ENCODE measurements around the gene CDH16.

The CDH16 gene

DNA sequence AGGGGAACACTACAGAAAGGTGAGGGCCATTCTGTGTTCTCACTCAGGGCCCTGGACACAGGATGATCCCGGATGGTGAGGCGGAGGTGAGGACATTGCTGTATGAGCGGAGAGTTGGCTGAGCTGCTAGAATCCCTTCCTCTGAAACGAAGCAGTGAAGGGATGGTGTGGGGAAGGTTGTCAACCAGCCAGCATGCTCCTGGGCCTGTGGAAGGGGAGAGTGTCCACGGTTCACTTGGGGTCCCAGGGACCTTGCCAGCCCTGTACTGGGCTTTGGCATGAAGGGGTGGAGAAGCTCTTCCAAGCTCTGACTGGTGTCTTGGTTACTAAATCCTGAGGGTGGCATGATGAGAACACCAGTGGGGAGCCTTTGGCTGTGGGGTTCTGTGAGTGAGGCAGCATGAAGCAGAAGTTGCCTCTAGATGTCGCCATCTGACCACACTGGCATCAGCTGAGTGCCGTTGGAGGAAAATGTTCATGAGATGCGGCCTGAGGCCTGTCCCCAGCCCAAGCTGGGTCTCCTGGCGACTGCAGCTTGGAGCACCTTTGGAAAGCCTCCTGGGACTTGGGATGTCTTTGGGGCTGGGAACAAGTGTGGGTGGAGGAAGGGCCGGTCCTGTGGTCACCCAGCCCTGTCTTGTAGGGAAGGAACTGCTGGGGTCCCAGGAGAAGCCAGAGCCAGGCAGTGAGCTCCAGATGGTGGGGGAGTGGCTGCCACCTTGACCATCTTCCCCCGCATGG, 23.6 kb downstream of the CDH16 start:
- H3K4me3 ChIP-seq (ENCODE audit: low read depth, low read length), result no peak overlapping the region
- DNase-seq (ENCODE audit: low read depth), result peak; percentile 78
- TF ChIP-seq, protein P1, sequence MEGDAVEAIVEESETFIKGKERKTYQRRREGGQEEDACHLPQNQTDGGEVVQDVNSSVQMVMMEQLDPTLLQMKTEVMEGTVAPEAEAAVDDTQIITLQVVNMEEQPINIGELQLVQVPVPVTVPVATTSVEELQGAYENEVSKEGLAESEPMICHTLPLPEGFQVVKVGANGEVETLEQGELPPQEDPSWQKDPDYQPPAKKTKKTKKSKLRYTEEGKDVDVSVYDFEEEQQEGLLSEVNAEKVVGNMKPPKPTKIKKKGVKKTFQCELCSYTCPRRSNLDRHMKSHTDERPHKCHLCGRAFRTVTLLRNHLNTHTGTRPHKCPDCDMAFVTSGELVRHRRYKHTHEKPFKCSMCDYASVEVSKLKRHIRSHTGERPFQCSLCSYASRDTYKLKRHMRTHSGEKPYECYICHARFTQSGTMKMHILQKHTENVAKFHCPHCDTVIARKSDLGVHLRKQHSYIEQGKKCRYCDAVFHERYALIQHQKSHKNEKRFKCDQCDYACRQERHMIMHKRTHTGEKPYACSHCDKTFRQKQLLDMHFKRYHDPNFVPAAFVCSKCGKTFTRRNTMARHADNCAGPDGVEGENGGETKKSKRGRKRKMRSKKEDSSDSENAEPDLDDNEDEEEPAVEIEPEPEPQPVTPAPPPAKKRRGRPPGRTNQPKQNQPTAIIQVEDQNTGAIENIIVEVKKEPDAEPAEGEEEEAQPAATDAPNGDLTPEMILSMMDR (IDR thresholded peaks at IDR 0.05; ENCODE audit: insufficient read depth, low read depth, low read length, missing control alignments), result peak; percentile 92

DNA sequence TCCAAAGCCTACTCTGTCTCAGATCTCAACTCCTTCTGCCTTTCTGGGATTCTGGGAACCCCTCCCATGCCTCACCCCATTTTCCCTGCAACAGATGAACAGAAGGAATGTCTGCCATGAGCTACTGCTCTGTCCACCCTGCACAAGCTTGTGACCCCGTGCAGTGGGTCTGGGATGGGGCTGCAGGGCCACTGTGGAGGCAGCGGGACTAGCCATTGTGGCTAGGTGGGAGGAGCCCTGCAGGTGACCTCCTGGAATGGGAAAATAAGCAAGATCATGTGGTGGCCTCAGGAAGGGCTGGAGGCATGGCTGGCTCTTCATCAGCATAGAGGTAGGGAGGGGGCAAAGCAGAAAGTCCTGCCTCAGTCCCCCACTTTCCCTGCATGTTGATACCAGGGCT, 24.6 kb downstream of the CDH16 start:
- TF ChIP-seq, protein P1 (IDR thresholded peaks at IDR 0.05; ENCODE audit: insufficient read depth, low read depth, low read length, missing control alignments), result no peak
- no peak for DNase-seq (ENCODE audit: low read depth)
- H3K4me3 ChIP-seq (ENCODE audit: low read depth, low read length), result no peak overlapping the region

DNA sequence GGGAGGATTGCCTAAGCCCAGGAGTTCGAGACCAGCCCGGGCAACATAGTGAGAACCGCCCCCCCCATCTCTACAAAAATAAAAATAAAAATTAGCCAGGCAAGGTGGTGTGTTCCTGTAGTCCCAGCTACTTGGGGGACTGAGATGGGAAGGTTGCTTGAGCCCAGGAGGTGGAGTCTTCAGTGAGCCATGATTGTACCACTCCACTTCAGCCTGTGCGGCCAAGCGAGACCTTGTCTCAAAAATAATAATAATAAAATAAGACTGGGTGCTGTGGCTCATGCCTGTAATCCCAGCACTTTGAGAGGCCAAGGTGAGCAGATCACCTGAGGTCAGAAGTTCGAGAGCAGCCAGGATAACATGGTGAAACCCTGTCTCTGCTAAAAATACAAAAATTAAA, 26.9 kb downstream of the CDH16 start:
- TF ChIP-seq, protein P1 (IDR thresholded peaks at IDR 0.05; ENCODE audit: insufficient read depth, low read depth, low read length, missing control alignments), result no peak
- DNase-seq (ENCODE audit: low read depth), result no peak

DNA sequence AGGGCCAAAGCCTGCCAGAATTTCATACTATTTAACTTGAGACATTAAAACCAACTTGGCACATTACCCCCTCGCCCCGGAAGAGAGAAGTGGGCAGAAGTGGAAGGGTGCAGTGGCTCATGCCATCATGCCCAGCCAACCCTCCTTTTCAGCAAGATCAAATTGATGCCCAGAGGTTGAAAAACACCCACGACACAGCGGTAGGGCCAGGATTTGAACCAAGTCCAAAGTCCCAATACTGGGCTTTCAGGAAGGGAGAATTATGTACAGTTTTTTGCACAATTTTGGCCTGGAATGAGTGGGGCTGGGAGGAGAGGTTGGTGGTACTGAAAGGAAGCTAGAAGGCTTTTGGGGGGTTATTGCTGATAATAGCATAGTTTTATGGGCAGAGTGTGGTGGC, 27.3 kb downstream of the CDH16 start:
- DNase-seq (ENCODE audit: low read depth), result no peak
- no peak overlapping the region for H3K4me3 ChIP-seq (ENCODE audit: low read depth, low read length)
- TF ChIP-seq, protein P1 (IDR thresholded peaks at IDR 0.05; ENCODE audit: insufficient read depth, low read depth, low read length, missing control alignments), result no peak

More for the DNA sequence above, 26.9 kb downstream of the CDH16 start:
- H3K4me3 ChIP-seq (ENCODE audit: low read depth, low read length), result no peak overlapping the region

DNA sequence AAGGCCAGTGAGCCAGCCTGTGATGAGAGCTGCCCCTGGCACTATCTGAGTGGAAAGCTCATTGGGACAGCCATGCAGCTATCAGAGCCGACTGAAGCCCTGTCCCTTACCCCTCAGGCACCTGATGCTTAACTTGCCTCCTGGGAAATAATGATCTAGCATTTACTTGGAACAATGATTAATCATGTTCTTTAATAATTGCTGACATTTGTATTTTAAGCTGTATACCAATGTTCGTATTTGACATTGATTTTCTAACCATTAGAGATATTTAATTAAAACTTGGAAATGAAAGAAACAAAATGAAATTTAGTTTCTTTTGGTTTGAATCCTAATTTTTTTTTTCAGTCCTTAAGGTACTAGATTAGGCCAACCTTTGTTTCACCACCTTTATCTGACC, 27.9 kb downstream of the CDH16 start:
- H3K4me3 ChIP-seq (ENCODE audit: low read depth, low read length), result no peak overlapping the region
- no peak for DNase-seq (ENCODE audit: low read depth)
- TF ChIP-seq, protein P1 (IDR thresholded peaks at IDR 0.05; ENCODE audit: insufficient read depth, low read depth, low read length, missing control alignments), result no peak

DNA sequence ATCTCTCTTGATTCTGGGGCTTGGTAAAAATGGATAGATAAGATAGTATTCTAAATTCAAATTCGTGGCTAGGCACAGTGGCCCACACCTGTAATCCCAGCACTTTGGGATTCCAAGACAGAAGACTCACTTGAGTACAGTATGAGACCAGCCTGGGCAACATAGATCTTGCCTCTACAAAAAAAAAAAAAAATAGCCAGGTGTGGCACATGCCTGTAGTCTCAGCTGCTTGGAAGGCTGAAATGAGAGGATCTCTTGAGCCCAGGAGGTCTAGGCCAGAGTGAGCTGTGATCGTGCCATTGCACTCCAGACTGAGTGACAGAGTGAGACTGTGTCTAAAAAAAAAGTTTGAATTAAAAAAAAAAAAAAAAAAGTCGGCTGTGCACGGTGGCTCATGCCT, 29.1 kb downstream of the CDH16 start:
- DNase-seq (ENCODE audit: low read depth), result no peak
- TF ChIP-seq, protein P1 (IDR thresholded peaks at IDR 0.05; ENCODE audit: insufficient read depth, low read depth, low read length, missing control alignments), result no peak
- H3K4me3 ChIP-seq (ENCODE audit: low read depth, low read length), result no peak overlapping the region

All from GM12865 (cell line).